Measurements from ENCODE around the gene C11orf65. TPM values are rescaled to one million over a fixed set of nuclear protein-coding genes. Genes with fewer than 3 reads are reported as not detected.

C11orf65 gene, protein sequence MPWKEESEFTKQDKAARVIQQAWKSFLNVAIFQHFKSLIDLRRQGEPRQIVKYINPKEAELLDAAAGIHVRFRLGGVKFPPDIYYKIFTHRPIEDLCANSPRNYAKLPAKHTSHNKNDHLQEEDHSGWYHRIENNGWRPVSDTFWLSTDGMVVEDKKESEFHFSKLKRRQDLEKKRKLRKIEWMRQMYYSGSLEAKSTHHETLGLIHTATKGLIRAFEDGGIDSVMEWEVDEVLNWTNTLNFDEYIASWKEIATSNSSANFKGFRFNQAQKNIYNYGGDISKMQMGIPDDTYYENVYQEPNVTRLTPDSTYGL
- 0.09 and 0.38 TPM in 2 replicates for total RNA-seq

DNA sequence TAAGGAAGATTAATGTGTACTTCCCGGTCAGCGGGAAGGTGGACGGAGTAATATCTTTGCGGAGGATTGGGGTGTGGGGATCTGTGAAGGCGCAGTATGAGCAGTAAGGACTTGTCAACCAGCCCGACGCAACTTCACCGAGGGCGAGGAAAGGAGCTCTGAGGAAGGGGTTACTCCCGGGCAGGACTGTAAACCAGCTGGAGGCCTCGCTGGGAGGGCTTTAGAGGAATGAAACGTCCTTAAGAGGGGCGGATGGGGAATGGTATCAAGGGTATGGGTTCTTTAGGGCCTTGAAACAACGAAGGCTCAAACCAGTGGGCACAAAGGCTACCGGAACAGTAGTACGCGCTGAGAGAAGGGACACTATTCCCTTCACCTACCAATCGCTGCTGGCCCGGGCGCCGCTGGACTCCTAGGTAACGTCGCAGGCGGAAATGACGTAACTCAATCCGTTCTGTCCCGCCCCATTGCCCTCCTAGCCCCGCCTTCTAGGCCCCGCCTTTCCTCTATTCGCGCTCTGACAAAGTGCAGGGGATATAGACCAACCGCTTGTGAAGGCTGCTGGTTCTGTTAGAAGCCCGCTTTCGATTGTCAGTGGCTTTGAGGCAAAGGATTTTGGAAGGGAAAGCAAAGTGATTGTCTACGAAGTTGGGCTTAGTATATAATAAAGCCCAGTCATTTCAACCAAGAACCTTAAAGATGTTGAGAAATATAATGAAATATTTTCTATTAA lies at the start of gene C11orf65:
Gene C11orf65, minus strand, starts transcription at position 439 of the 733 bp plus-strand sequence. CDS start 5,970 bp downstream, outside the sequence.

DNA sequence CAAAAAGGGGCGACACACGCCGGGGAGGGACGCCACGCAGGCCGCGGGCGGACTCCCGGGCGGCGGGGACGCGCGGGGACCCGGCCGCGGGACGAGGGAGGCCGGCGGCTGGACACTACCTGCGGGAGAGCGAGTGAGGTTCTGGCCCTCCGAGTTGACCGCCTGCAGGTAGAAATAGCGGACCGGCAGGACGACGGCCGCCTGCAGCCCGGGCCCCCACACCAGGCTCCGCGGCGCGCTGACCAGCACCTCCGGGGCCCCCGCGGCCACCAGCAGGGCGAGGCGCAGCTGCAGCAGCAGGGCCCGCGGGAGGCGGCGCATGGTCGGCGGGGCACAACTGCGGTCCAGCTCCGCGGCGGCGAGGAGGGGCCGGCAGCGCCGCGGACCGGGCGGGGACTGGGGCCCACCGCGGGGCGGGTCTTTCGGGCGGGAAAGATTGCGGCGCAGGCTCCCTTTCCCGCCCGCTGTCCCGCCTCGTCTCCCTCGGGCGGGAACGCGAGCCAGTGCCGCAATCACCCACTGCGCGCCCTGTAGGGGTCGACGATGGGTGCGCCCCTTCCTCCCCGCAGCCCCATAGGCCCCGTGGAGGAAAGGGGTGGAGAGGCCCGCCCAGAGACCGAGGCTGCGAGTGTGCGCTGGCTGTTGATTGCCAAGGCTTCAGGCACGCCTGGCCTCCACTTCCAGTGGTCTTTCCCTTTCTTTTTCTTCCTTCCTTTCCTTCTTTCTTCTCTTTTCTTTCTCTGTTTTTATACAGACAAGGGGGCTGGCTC lies 30.9 kb upstream of the C11orf65 start, which contains the start of gene POGLUT3:
Gene POGLUT3, minus strand, starts transcription at position 339 of the 770 bp plus-strand sequence. Its CDS starts 18 bp downstream, at position 321.

Other genes starting within 250 kb of the C11orf65 start
- 10.7 and 11.1 TPM in 2 replicates for gene NPAT, start 244.9 kb downstream of the C11orf65 start, total RNA-seq
- 75.9 and 113 TPM in 2 replicates for gene ATM, start 244.5 kb downstream of the C11orf65 start, total RNA-seq
- 14.5 and 21.8 TPM in 2 replicates for gene POGLUT3, start 30.9 kb upstream of the C11orf65 start, total RNA-seq
- gene EXPH5, start 126.2 kb upstream of the C11orf65 start, total RNA-seq, result under 0.01 TPM in 2 replicates
- 36.0 and 40.9 TPM in 2 replicates for gene DDX10, start 197.5 kb upstream of the C11orf65 start, total RNA-seq

All from endothelial cell of coronary artery (primary cell).